Left ventricle myocardium inferior (tissue), 1 donor: ENCODE measurements around the gene TCERG1L. TPM values are rescaled to one million over a fixed set of nuclear protein-coding genes. Genes with fewer than 3 reads are reported as not detected.

Source experiments
- DNase-seq: peaks from one replicate; pipeline ENCODE4 v3.0.0-alpha.2; 2020
- H3K27ac ChIP-seq: fragments of 200-600 bp; replicated peaks from 2 replicates; pipeline ENCODE4 v1.8.0; 2021
- H3K27me3 ChIP-seq: fragments of 200-600 bp; 2 replicates; pipeline ENCODE4 v1.8.0; 2021; ENCODE audit warnings: low read depth
- H3K36me3 ChIP-seq: fragments of 200-600 bp; 2 replicates; pipeline ENCODE4 v1.8.0; 2021
- H3K4me1 ChIP-seq: fragments of 200-600 bp; 2 replicates; pipeline ENCODE4 v1.8.0; 2021
- H3K4me3 ChIP-seq: fragments of 200-600 bp; 2 replicates; pipeline ENCODE4 v1.8.0; 2021; ENCODE audit warnings: mild to moderate bottlenecking, moderate library complexity
- H3K9me3 ChIP-seq: fragments of 200-600 bp; replicated peaks from 2 replicates; pipeline ENCODE4 v1.8.0; 2021
- intact Hi-C: fragments of 100-400 bp; cut with micrococcal nuclease; formaldehyde crosslinking; loops from one replicate; pipeline ENCODE4 v1.11.0; 2022
- total RNA-seq: library from RNA; stranded (reverse); fragmentation: NEBNext Ultra II Directional; extraction: Animal tissue kit (Norgen Biotek cat#: 25700); gene quantifications from one replicate; pipeline ENCODE4 v1.2.1, GENCODE V29; 2021
- TF ChIP-seq, protein P1 (sequence below): fragments of 200-600 bp; IDR thresholded peaks from 2 replicates; pipeline ENCODE4 v1.8.0; 2021; ENCODE audit warnings: antibody characterized with exemption, mild to moderate bottlenecking, borderline replicate concordance
- donor health status: DM: no; HTN: yes; CAD: no; lungs with severe emphysema.

Gene TCERG1L
- total RNA-seq, 1 donor from 2014 or later: not detected

DNA sequence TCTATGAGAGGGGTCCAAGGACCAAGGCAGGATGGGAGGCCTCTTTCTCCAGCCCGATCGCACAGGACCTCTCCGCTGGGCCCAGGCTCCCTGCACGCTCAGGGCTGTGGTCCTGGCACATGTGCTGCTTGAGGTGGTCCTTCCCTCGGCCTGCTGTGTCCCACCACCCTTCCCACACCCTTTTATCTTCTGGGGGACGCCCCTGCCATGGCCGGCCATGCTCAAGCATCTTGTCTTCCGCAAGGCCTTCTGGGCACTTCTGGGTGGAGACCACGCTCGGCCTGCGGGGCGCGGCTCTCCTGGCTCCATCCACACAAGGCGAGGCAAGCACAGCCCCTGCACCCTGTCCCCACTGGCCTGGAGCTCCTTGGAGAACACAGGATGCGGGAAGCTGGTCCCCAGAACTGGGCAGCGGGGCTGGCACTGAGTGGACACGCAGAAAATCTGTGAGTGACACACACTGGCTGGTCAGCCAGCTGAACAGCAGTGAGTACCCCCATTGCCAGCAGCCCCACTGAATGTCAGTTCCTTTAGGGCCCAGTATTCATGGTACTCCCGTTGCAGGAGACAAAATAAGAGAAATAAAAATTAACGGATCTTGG, 115.9 kb downstream of the TCERG1L start:
- DNase-seq: no peak
- peaks cover 51% of the 10 kb centered on the region for H3K27me3 ChIP-seq
- no peak overlapping the region for H3K4me3 ChIP-seq
- H3K27ac ChIP-seq: no peak overlapping the region
- peaks cover 32% of the 10 kb centered on the region for H3K9me3 ChIP-seq
- no peaks in the 10 kb centered on the region for H3K4me1 ChIP-seq
- H3K36me3 ChIP-seq: no peaks in the 10 kb centered on the region
- TF ChIP-seq, protein P1, sequence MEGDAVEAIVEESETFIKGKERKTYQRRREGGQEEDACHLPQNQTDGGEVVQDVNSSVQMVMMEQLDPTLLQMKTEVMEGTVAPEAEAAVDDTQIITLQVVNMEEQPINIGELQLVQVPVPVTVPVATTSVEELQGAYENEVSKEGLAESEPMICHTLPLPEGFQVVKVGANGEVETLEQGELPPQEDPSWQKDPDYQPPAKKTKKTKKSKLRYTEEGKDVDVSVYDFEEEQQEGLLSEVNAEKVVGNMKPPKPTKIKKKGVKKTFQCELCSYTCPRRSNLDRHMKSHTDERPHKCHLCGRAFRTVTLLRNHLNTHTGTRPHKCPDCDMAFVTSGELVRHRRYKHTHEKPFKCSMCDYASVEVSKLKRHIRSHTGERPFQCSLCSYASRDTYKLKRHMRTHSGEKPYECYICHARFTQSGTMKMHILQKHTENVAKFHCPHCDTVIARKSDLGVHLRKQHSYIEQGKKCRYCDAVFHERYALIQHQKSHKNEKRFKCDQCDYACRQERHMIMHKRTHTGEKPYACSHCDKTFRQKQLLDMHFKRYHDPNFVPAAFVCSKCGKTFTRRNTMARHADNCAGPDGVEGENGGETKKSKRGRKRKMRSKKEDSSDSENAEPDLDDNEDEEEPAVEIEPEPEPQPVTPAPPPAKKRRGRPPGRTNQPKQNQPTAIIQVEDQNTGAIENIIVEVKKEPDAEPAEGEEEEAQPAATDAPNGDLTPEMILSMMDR: no peak
- intact Hi-C loops: no loop called here

DNA sequence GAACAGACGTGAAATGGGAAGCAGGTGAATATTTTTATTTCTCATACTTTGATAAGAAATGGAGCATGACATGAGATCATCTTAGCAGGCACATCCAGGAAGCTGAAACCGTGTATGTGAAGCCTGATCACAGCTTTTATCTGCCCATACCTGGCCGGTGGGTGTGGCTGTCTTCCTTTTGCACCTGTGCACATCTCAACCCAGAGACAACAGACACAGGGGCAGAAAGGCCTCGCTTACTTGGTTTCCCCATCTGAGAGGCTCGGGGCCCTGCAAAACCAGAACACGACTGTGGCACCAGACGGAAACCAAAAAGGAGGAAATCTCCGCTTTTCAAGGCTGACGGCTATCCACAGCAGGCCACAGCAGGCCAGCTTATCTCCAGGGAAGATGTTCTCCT, 116.4 kb downstream of the TCERG1L start:
- H3K4me3 ChIP-seq: no peak overlapping the region
- TF ChIP-seq, protein P1: no peak
- H3K27ac ChIP-seq: no peak overlapping the region
- H3K9me3 ChIP-seq: peaks cover 32% of the 10 kb centered on the region
- no peak for DNase-seq
- H3K27me3 ChIP-seq: peaks cover 45% of the 10 kb centered on the region
- no peaks in the 10 kb centered on the region for H3K4me1 ChIP-seq
- no peaks in the 10 kb centered on the region for H3K36me3 ChIP-seq
- intact Hi-C loops: no loop called here

DNA sequence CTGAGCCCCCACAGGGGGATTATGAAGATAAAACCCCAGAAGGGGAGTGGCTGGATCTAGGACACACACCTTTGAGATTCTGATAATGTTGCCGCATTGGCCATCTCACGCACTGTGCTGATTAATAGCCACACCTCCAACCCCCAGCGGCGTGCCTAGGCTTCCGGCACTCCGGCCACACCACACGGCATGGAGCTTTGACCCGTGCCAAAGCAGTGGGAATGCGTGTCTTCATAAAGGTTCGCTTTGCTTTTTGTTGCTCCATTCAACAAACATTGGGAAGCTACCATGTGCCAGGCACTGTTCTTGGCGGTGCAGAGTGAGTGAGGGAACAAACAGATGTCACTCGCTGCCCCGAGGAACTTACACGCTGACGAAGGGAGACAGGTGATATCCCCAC, 117.6 kb downstream of the TCERG1L start:
- Histone ChIP-seq H3K36me3 (no peaks in the 10 kb centered on the region), H3K4me3 (no peak overlapping the region), H3K27me3 (peaks cover 42% of the 10 kb centered on the region), H3K4me1 (no peaks in the 10 kb centered on the region), H3K9me3 (peaks cover 32% of the 10 kb centered on the region), H3K27ac (no peak overlapping the region)
- DNase-seq: no peak
- TF ChIP-seq, protein P1: no peak
- intact Hi-C loops: no loop called here

DNA sequence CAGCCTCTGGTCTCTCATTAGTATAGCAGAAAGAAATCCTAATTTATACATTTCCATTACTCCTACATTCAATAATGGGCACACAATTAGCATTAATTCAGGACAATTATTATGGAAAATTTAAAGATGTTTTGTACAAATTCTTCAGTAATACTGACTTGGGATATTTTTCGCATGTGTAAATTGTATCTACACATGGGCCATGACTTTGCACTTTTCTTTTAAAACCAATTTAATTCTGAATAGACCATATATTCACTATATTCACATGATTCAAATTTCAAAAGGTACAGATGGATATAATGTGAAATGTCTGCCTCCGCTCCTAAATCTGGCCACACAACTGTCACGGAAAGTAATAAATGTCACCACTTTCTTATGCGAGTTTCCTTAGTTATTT, 123.0 kb downstream of the TCERG1L start:
- H3K36me3 ChIP-seq: no peaks in the 10 kb centered on the region
- no peak for DNase-seq
- TF ChIP-seq, protein P1: no peak
- H3K4me3 ChIP-seq: no peak overlapping the region
- no peak overlapping the region for H3K27ac ChIP-seq
- peaks cover 25% of the 10 kb centered on the region for H3K9me3 ChIP-seq
- peaks cover 41% of the 10 kb centered on the region for H3K27me3 ChIP-seq
- intact Hi-C loops: no loop called here
- H3K4me1 ChIP-seq: no peaks in the 10 kb centered on the region

DNA sequence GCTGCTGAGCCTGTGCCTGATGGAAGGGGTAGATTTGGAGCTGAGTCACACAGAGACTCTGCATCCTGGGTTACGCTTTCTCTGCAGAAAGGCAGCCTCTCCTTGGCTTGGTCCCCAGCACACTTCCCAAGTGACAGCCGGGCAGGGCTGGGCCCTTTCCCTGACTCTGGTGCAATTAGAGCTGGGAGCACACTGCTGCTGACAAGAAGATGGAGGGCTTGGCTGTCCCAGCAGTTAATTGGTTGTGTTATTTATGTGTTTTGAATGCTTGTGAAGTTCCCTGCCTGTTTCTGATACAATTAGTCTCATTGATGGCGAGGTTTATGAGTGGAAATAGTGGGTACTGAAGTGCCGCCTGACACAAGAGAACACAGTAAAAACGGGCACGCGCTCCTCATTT, 123.6 kb downstream of the TCERG1L start:
- Histone ChIP-seq H3K4me3 (no peak overlapping the region), H3K36me3 (no peaks in the 10 kb centered on the region), H3K9me3 (peaks cover 19% of the 10 kb centered on the region), H3K4me1 (no peaks in the 10 kb centered on the region), H3K27me3 (peaks cover 47% of the 10 kb centered on the region), H3K27ac (no peak overlapping the region)
- DNase-seq: no peak
- intact Hi-C loops: no loop called here
- TF ChIP-seq, protein P1: no peak

DNA sequence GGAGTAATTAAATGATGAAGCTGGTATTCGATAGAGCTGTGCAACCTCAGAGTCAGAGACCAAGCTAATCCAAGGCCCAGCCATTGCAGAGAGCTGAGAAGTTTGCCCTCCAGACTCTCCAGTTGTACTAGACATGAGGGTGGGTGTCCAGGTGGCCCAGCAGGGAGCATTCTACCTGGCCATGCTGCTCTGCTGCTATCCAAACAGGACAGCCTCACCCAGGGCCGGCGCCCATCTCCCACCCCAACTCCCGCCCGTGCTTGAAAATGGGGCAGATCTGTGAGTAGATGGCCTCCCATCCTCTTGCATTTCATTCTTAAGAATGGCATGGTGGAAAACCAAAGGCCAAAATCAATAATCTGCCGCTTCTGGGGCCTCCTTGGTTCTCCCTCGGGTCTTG, 124.2 kb downstream of the TCERG1L start:
- no peak overlapping the region for H3K27ac ChIP-seq
- TF ChIP-seq, protein P1: no peak
- intact Hi-C loops: no loop called here

More for the DNA sequence above, 124.2 kb downstream of the TCERG1L start:
- Histone ChIP-seq H3K4me3 (no peak overlapping the region), H3K4me1 (no peaks in the 10 kb centered on the region), H3K36me3 (no peaks in the 10 kb centered on the region), H3K9me3 (peaks cover 13% of the 10 kb centered on the region), H3K27me3 (peaks cover 52% of the 10 kb centered on the region)
- no peak for DNase-seq
